Measurements from ENCODE around the gene WNK1. TPM values are rescaled to one million over a fixed set of nuclear protein-coding genes. Genes with fewer than 3 reads are reported as not detected.

WNK1 gene
- total RNA-seq, 1 donor from 2014 or later, result 157 TPM

GRCh38 chr12:807041-807735 lies 54.8 kb downstream of the WNK1 start:
- no peaks in the 10 kb centered on the region for H3K36me3 Mint-ChIP-seq (ENCODE audit: low read depth, unreplicated experiment)
- Histone ChIP-seq H3K36me3 (ENCODE audit: insufficient read depth, low read length) (no peaks in the 10 kb centered on the region), H3K4me1 (ENCODE audit: insufficient read depth, low read length) (peaks cover 7% of the 10 kb centered on the region), H3K4me3 (ENCODE audit: insufficient read depth, low read depth, low read length) (no peak overlapping the region), H3K9me3 (ENCODE audit: insufficient read depth, low read depth, low read length) (no peaks in the 10 kb centered on the region), H3K27me3 (ENCODE audit: insufficient read depth, low read length) (no peaks in the 10 kb centered on the region), H3K27ac (ENCODE audit: low read depth, low read length) (peak overlapping the region; percentile 43), H3K9ac (ENCODE audit: low read length) (no peak overlapping the region), H3K79me2 (ENCODE audit: insufficient read depth, low read length) (peaks cover 97% of the 10 kb centered on the region), H2AFZ (ENCODE audit: low read depth, low read length) (no peak overlapping the region), H4K20me1 (ENCODE audit: insufficient read depth, low read length) (peaks cover 71% of the 10 kb centered on the region), H3K4me2 (ENCODE audit: low read length) (no peak overlapping the region)
- no peaks in the 10 kb centered on the region for H3K9me3 Mint-ChIP-seq (ENCODE audit: unreplicated experiment)
- no peak overlapping the region for H3K4me3 Mint-ChIP-seq (ENCODE audit: unreplicated experiment)
- H3K27me3 Mint-ChIP-seq (ENCODE audit: low read depth, unreplicated experiment), result no peaks in the 10 kb centered on the region
- H3K4me1 Mint-ChIP-seq (ENCODE audit: low read depth, unreplicated experiment), result peaks cover 30% of the 10 kb centered on the region
- H3K27ac Mint-ChIP-seq (ENCODE audit: unreplicated experiment), result no peak overlapping the region
- TF ChIP-seq CTCF (IDR thresholded peaks at IDR 0.05; ENCODE audit: insufficient read depth, low read depth, low read length), result no peak
- no peak for DNase-seq (ENCODE audit: low read depth)
- FAIRE-seq, result no peak

GRCh38 chr12:810116-810515 lies 57.7 kb downstream of the WNK1 start:
- no peak for FAIRE-seq
- Histone ChIP-seq H3K9ac (ENCODE audit: low read length) (no peak overlapping the region), H4K20me1 (ENCODE audit: insufficient read depth, low read length) (peaks cover 78% of the 10 kb centered on the region), H3K9me3 (ENCODE audit: insufficient read depth, low read depth, low read length) (no peaks in the 10 kb centered on the region), H3K4me2 (ENCODE audit: low read length) (no peak overlapping the region), H3K79me2 (ENCODE audit: insufficient read depth, low read length) (peaks cover 86% of the 10 kb centered on the region), H3K4me3 (ENCODE audit: insufficient read depth, low read depth, low read length) (no peak overlapping the region), H3K27me3 (ENCODE audit: insufficient read depth, low read length) (no peaks in the 10 kb centered on the region), H2AFZ (ENCODE audit: low read depth, low read length) (no peak overlapping the region), H3K27ac (ENCODE audit: low read depth, low read length) (no peak overlapping the region), H3K36me3 (ENCODE audit: insufficient read depth, low read length) (no peaks in the 10 kb centered on the region), H3K4me1 (ENCODE audit: insufficient read depth, low read length) (peaks cover 7% of the 10 kb centered on the region)
- Mint-ChIP-seq H3K36me3 (ENCODE audit: low read depth, unreplicated experiment) (peaks cover 3% of the 10 kb centered on the region), H3K4me1 (ENCODE audit: low read depth, unreplicated experiment) (peaks cover 32% of the 10 kb centered on the region), H3K9me3 (ENCODE audit: unreplicated experiment) (no peaks in the 10 kb centered on the region), H3K27me3 (ENCODE audit: low read depth, unreplicated experiment) (no peaks in the 10 kb centered on the region), H3K27ac (ENCODE audit: unreplicated experiment) (no peak overlapping the region), H3K4me3 (ENCODE audit: unreplicated experiment) (no peak overlapping the region)
- no peak for DNase-seq (ENCODE audit: low read depth)
- TF ChIP-seq CTCF (IDR thresholded peaks at IDR 0.05; ENCODE audit: insufficient read depth, low read depth, low read length), result no peak
- no peak for TF ChIP-seq EZH2 (IDR thresholded peaks at IDR 0.05; ENCODE audit: insufficient read depth, low read length)

GRCh38 chr12:810671-811415 lies 58.5 kb downstream of the WNK1 start:
- Histone ChIP-seq H4K20me1 (ENCODE audit: insufficient read depth, low read length) (peaks cover 79% of the 10 kb centered on the region), H3K4me3 (ENCODE audit: insufficient read depth, low read depth, low read length) (no peak overlapping the region), H3K9ac (ENCODE audit: low read length) (no peak overlapping the region), H3K79me2 (ENCODE audit: insufficient read depth, low read length) (peaks cover 85% of the 10 kb centered on the region), H3K4me2 (ENCODE audit: low read length) (no peak overlapping the region), H3K27ac (ENCODE audit: low read depth, low read length) (no peak overlapping the region), H3K36me3 (ENCODE audit: insufficient read depth, low read length) (no peaks in the 10 kb centered on the region), H3K9me3 (ENCODE audit: insufficient read depth, low read depth, low read length) (no peaks in the 10 kb centered on the region), H3K4me1 (ENCODE audit: insufficient read depth, low read length) (peaks cover 6% of the 10 kb centered on the region), H2AFZ (ENCODE audit: low read depth, low read length) (no peak overlapping the region), H3K27me3 (ENCODE audit: insufficient read depth, low read length) (no peaks in the 10 kb centered on the region)
- FAIRE-seq (no peak), DNase-seq (ENCODE audit: low read depth) (peak; percentile 11)
- Mint-ChIP-seq H3K9me3 (ENCODE audit: unreplicated experiment) (no peaks in the 10 kb centered on the region), H3K4me3 (ENCODE audit: unreplicated experiment) (no peak overlapping the region), H3K36me3 (ENCODE audit: low read depth, unreplicated experiment) (peaks cover 3% of the 10 kb centered on the region), H3K27me3 (ENCODE audit: low read depth, unreplicated experiment) (no peaks in the 10 kb centered on the region), H3K27ac (ENCODE audit: unreplicated experiment) (no peak overlapping the region), H3K4me1 (ENCODE audit: low read depth, unreplicated experiment) (peaks cover 31% of the 10 kb centered on the region)
- TF ChIP-seq CTCF (IDR thresholded peaks at IDR 0.05; ENCODE audit: insufficient read depth, low read depth, low read length), result no peak
- TF ChIP-seq EZH2 (IDR thresholded peaks at IDR 0.05; ENCODE audit: insufficient read depth, low read length), result no peak

Measured in astrocyte (in vitro differentiated cells and primary cell).